Activated CD8-positive, alpha-beta memory T cell treated with anti-CD3 and anti-CD28 coated beads, Interleukin-2, amount 50 U/mL, for 1 hour (primary cell): Measurements from ENCODE around the gene IDI1.

Source experiments
- DNase-seq: peaks from one replicate; pipeline ENCODE4 v3.0.0-alpha.2; 2020; ENCODE audit errors: extremely low read depth

IDI1 gene

DNA sequence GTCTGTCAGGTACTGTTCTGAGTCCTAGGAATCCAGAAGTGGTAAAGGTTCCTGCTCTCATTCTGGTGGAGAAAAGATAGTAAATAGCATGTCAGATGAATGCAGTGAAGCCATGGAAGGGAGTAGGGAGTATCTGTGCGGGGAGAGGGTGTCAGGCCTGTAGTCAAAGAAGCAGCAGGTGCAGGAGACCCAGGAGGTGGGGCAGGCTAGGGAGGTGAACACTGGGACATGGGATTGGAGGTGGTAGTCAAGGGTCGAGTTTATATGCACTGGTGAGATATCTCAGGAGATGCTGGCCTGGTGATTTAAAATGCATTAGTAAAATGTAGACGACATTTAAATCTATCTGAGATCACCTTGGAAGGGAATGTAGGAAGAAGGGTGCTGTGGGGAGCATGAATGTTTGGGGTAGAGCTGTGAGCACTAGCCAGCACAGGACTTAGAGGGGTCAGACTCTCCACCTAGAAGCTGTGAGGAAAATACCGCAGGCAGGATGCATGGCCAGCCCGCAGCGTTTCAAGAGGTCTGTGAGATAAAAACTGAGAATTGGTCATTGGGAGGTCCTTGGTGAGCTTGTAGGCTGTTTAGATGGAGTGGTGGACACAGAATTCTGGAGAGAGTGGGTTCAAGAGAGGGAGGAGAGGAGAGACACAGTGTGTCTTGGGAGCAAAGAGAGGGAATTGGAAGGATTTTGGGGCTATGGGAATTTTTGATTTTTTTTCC is 53.9 kb downstream of the IDI1 start:
- no peak for DNase-seq

GRCh38 chr10:992871-993270 is 56.0 kb downstream of the IDI1 start:
- no peak for DNase-seq

GRCh38 chr10:992467-992866 is 56.5 kb downstream of the IDI1 start:
- DNase-seq = no peak

DNA sequence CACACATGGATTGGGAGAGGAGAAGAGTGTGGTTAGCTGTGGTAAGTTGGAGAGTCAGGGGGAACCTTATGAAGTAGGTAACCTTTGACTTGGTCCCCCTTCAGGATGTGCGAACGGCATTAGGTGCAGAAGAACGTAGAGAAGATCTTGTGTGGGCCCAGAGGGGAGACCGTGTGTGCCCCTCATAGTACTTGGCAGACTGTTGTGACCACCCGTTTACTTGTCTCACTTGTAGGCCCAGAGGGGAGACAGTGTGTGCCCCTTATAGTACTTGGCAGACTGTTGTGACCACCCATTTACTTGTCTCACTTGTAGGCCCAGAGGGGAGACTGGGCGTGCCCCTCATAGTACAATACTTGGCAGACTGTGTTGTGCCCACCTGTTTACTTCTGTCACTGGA is 58.1 kb downstream of the IDI1 start:
- no peak for DNase-seq
